GM12873 (cell line): ENCODE measurements around the gene LIG3.

Experiments
- TF ChIP-seq, protein P1 (sequence below): IDR thresholded peaks from 2 replicates; pipeline ENCODE4 v1.5.1; 2012; ENCODE audit warnings: low read depth, mild to moderate bottlenecking, moderate library complexity, low read length, control low read depth; ENCODE audit not compliant: insufficient read depth; ENCODE audit errors: missing control alignments

Gene LIG3

DNA sequence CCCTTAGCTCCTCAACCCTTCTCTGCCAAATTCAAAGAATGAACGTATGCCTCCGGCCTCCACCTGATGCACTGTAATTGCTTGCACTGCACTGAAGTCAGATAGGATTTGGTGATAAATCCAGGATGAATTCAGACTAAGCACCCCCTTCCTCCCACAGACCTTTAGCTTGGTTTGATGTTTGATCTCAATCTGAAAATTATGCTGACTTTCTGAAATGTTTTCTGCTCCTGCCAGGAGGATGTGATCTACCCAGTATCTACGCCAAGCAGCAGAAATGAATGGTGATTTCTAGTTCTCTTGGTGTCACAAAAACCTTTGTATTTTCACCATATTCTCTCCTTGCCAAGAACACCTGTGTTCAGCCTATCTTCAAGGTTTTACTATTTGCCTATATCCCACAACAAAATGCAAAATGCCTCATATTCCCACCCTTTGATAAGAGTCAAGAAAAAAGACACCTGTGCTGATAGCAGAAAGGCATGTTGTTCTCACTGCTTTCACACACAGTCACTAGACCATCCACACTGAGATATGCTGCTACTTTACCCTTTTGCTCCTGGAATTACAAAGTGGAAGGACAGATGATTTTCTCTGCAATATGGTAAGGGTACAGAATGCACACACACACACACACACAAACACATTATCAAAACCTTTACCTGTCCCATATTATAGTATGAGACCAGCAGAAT lies 68.5 kb downstream of the LIG3 start:
- TF ChIP-seq, protein P1, sequence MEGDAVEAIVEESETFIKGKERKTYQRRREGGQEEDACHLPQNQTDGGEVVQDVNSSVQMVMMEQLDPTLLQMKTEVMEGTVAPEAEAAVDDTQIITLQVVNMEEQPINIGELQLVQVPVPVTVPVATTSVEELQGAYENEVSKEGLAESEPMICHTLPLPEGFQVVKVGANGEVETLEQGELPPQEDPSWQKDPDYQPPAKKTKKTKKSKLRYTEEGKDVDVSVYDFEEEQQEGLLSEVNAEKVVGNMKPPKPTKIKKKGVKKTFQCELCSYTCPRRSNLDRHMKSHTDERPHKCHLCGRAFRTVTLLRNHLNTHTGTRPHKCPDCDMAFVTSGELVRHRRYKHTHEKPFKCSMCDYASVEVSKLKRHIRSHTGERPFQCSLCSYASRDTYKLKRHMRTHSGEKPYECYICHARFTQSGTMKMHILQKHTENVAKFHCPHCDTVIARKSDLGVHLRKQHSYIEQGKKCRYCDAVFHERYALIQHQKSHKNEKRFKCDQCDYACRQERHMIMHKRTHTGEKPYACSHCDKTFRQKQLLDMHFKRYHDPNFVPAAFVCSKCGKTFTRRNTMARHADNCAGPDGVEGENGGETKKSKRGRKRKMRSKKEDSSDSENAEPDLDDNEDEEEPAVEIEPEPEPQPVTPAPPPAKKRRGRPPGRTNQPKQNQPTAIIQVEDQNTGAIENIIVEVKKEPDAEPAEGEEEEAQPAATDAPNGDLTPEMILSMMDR, result no peak

DNA sequence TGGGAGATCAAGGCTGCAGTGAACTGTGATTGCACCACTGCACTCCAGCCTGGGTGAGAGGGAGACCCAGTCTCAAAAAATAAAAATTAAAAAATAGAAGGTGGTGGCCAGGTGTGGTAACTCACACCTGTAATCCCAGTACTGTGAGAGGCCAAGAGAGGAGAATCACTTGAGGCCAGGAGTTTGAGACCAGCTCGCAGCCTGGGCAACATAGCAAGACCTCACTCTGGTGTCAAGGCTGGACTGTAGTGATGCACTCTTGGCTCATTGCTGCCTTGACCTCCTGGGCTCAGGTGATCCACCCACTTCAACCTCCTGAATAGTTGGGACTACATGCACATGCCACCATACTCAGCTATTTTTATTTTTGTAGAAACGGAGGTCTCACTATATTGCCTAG lies 69.9 kb downstream of the LIG3 start:
- TF ChIP-seq, protein P1, result no peak

DNA sequence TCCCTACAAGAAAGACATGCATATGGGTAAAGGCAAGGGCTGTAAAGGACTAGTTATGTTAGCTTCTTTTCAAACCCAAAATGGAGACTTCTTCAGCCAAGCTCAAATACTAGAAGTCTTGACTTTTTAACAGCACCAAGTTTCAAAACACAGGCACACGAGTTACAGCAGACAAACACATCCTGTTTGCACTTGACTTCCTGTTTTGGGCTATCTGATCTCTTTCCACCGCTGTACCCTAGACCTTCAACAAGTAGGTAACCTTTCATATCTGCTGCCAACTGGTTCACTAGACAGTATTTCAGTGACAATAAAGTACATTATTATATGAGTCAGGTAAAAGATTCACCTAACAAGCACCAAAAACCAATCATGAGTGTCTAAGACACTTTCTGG lies 70.9 kb downstream of the LIG3 start:
- TF ChIP-seq, protein P1, result no peak

DNA sequence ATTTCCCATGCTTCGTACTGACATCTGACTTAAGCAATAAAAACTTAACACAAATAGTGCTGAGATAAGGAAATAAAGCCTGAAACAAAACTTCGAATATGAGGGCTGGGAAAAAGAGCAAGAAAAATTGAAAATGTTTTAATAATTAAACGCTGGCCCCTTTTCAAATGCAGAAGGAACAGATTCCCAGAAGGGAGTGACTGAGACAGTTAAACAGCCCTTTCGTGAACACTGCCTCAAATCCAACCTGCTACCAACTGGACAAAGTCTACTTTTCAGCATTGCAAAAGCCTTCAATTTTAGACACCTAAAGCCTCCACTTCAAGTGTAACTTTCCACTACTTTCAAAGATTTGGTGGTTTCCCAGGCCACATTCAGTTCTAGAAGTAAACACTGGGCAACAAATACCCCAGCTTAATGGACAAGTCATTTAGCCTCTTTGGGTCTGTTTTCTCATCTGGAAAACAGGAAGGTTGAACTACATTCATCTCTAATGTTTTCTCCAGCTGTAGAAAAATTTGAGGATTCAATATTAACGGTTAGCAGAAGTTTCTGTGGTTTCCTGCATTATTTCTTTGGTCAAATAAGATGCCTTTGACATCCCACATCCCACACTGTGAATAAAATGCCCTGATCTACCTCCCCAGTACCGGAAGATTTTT lies 71.4 kb downstream of the LIG3 start:
- TF ChIP-seq, protein P1, result no peak

DNA sequence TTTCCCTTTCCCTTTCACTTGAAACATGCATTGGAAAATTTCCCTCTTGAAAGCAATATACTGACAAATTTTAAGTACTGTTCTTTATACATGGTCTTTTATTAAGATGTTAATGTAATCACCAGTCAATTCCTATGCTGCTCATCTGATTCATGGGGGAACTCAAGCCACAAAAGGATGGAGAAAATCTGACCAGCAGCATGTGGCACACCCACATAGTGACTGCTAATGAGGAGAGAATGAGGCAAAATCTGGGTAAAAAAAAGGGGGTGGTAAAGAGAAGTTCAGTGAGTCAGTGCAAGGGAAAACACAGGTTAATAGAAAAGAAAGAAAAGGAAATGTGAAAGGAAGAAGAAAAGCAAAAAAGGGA lies 71.9 kb downstream of the LIG3 start:
- TF ChIP-seq, protein P1, result no peak

DNA sequence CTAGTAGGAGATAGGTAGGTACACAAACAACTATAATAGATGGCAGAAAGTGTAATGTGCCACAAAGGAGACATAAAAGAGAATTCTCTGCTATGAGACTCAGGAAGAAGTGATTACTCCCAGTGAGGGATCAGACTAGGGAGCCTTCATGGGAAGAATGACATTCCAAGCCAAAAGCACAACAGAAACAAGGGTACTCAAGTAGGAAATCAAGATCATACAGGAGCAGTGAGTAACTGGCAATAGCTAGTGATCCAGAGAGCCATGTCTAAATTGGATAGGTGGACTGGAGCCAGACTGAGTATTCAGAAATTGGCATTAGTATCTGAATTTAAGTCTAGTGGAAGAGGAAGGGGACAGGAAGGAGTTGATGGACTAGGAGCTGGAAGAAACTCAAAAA lies 72.5 kb downstream of the LIG3 start:
- TF ChIP-seq, protein P1, result no peak

DNA sequence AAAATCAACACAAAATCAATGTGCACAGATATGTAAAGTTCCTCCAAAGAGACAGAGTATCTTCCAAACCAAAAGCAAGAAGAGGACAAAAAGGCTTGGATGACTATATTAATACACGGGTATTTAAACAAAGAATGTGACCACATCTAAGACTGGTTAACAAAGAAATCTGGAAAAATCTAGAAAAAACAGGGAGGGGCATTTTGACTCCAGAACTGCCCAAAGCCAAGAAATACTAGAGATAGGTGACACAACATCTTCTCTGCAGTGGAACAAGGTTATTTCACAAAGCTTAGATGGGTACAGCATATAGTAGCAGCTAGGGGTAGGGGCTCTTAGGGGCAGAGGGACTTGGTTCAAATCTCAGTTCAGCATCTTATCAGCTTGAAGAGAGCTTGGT lies 72.9 kb downstream of the LIG3 start:
- TF ChIP-seq, protein P1, result no peak
